Liver (tissue), 9 donors: Measurements from ENCODE around the gene P2RX7. TPM values are rescaled to one million over a fixed set of nuclear protein-coding genes. Genes with fewer than 3 reads are reported as not detected.

Source experiments
- DNase-seq: peaks from one replicate; pipeline ENCODE4 v3.0.0-alpha.2; 2017; ENCODE audit warnings: low spot score
- H3K27ac ChIP-seq, 2 donors: one replicate each; pipeline ENCODE4 v1.7.0; 2013; ENCODE audit warnings: inconsistent platforms in 2 of 2, low read length in 2 of 2, control low read depth in 1 of 2, low read depth in 1 of 2, mild to moderate bottlenecking in 1 of 2
- H3K27me3 ChIP-seq, 4 donors: one replicate each; pipeline versions ENCODE4 v1.6.1 to v1.7.0; 2013; ENCODE audit warnings: low read length in 3 of 4, inconsistent platforms in 1 of 4, mild to moderate bottlenecking in 1 of 4, moderate library complexity in 1 of 4; ENCODE audit not compliant: control insufficient read depth in 4 of 4, insufficient read depth in 4 of 4
- H3K36me3 ChIP-seq, 4 donors: one replicate each; pipeline versions ENCODE4 v1.6.1 to v1.7.0; 2013; ENCODE audit warnings: low read length in 3 of 4, mild to moderate bottlenecking in 3 of 4, low read depth in 1 of 4, moderate library complexity in 1 of 4; ENCODE audit not compliant: control insufficient read depth in 4 of 4, insufficient read depth in 3 of 4
- H3K4me1 ChIP-seq, 4 donors: one replicate each; pipeline versions ENCODE4 v1.6.1 to v1.7.0; 2013; ENCODE audit warnings: low read length in 3 of 4, mild to moderate bottlenecking in 3 of 4, moderate library complexity in 1 of 4; ENCODE audit not compliant: control insufficient read depth in 4 of 4, insufficient read depth in 4 of 4
- H3K4me3 ChIP-seq, 3 donors: one replicate each; pipeline versions ENCODE4 v1.6.1 to v1.7.0; 2013; ENCODE audit warnings: low read length in 3 of 3, control low read depth in 1 of 3, low read depth in 1 of 3, mild to moderate bottlenecking in 1 of 3
- H3K9ac ChIP-seq, 2 donors: one replicate each; pipeline ENCODE4 v1.7.0; 2013; ENCODE audit warnings: low read length in 2 of 2, mild to moderate bottlenecking in 2 of 2, moderate library complexity in 2 of 2, control low read depth in 1 of 2, low read depth in 1 of 2
- H3K9me3 ChIP-seq, 4 donors: one replicate each; pipeline versions ENCODE4 v1.6.1 to v1.7.0; 2013; ENCODE audit warnings: low read length in 3 of 4; ENCODE audit not compliant: control insufficient read depth in 4 of 4
- CTCF ChIP-seq: fragments of 150-350 bp; IDR thresholded peaks from 2 replicates; pipeline ENCODE4 v1.5.1; 2017; ENCODE audit warnings: improper control_type of control experiment, low read depth, low read length; ENCODE audit not compliant: missing input control
- EGR1 ChIP-seq, 2 donors: IDR thresholded peaks; 2 replicates each; pipeline ENCODE4 v1.6.1; 2016 to 2018; ENCODE audit warnings: antibody characterized with exemption in 2 of 2, low read depth in 2 of 2
- FOXA2 ChIP-seq: IDR thresholded peaks from 2 replicates; pipeline ENCODE4 v1.6.1; 2016; ENCODE audit warnings: antibody characterized with exemption
- HNF4A ChIP-seq, 2 donors: conservative IDR thresholded peaks; 2 replicates each; pipeline ENCODE4 v1.6.1; 2016; ENCODE audit warnings: antibody characterized with exemption in 2 of 2, mild to moderate bottlenecking in 2 of 2
- HNF4G ChIP-seq: IDR thresholded peaks from 2 replicates; pipeline ENCODE4 v1.6.1; 2016; ENCODE audit warnings: antibody characterized with exemption
- JUND ChIP-seq, 2 donors: IDR thresholded peaks; 2 replicates each; pipeline ENCODE4 v1.6.1; 2016; ENCODE audit warnings: antibody characterized with exemption in 2 of 2
- NR2F2 ChIP-seq: IDR thresholded peaks from 2 replicates; pipeline ENCODE4 v1.6.1; 2016; ENCODE audit warnings: antibody characterized with exemption
- RXRA ChIP-seq, 2 donors: IDR thresholded peaks; 2 replicates each; pipeline ENCODE4 v1.6.1; 2017 to 2018; ENCODE audit warnings: antibody characterized with exemption in 2 of 2, mild to moderate bottlenecking in 1 of 2
- TAF1 ChIP-seq: conservative IDR thresholded peaks from 2 replicates; pipeline ENCODE4 v1.6.1; 2016; ENCODE audit warnings: antibody characterized with exemption, mild to moderate bottlenecking
- YY1 ChIP-seq: IDR thresholded peaks from 2 replicates; pipeline ENCODE4 v1.6.1; 2016; ENCODE audit warnings: antibody characterized with exemption, mild to moderate bottlenecking
- WGBS: extraction: QIAGEN DNeasy Blood & Tissue Kit; methylation state at CpG from one replicate; pipeline ENCODE4 v1.1.7; 2013; 5-methylcytosine and 5-hydroxymethylcytosine counted together
- polyA plus RNA-seq, 2 donors: library from polyadenylated mRNA; stranded (reverse) in 1 of 2; unstranded in 1 of 2; fragments of 200-250 nt in 1 of 2; fragments of >200 nt in 1 of 2; fragmentation: Nextera tagmentation in 1 of 2; extraction: Ambion mirVana in 1 of 2; gene quantifications; one replicate each; pipeline versions ENCODE4 v1.2.1 to v1.2.3, GENCODE V29; 2013 to 2015
- total RNA-seq, 2 donors: library from RNA; depleted of rRNA; stranded (reverse); fragments of >200 nt; gene quantifications; one replicate each; pipeline ENCODE4 v1.2.3, GENCODE V29; 2014
- TF ChIP-seq, protein P1 (sequence below): IDR thresholded peaks from 2 replicates; pipeline ENCODE4 v1.6.1; 2016; ENCODE audit warnings: antibody characterized with exemption
- TF ChIP-seq, protein P2 (sequence below): IDR thresholded peaks from 2 replicates; pipeline ENCODE4 v1.6.1; 2016; ENCODE audit warnings: antibody characterized with exemption
- TF ChIP-seq, protein P3 (sequence below): IDR thresholded peaks from 2 replicates; pipeline ENCODE4 v1.6.1; 2016; ENCODE audit warnings: antibody characterized with exemption, mild to moderate bottlenecking
- TF ChIP-seq, protein P4 (sequence below): IDR thresholded peaks from 2 replicates; pipeline ENCODE4 v1.6.1; 2016; ENCODE audit warnings: antibody characterized with exemption
- donor health status: healthy.
- donor health status: healthy.
- donor health status: healthy.
- donor health status: healthy.
- donor health status: healthy.

P2RX7 gene
- total and polyA plus RNA-seq, 4 donors: 1.2 to 3.2 (median 2.2) TPM

DNA sequence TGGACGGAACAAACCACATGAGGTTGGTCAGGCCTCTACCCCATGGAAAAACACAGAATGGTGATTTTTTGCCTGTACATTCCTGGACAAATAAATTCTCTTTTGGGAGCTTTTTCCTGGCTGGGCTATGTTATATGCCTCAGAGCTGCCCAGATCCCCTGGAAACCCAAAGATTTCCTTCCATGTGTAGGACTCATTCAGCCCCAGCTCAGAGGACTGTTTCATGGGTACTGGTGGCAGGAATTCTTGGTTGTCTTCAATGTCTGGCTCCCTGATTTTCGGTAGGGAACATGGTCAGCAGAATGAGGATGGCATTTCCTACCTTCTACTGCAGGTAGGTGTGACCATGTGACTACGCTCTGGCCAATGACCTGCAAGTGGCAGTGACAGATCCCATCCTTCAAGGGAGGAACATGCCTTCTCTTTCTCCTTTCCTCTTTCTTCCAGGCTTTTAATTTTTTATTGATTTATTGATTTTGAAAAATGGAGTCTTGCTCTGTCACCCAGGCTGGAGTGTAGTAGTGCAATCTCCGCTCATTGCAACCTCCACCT lies 15.4 kb upstream of the P2RX7 start:
- WGBS: 71% methylated on average over 4 of the region's 4 CpGs
- peak overlapping the region in 1 of 2 donors; percentile 62 for H3K9ac ChIP-seq

More for the DNA sequence above, 15.4 kb upstream of the P2RX7 start:
- no peak for TF ChIP-seq RXRA (IDR thresholded peaks at IDR 0.05)
- no peak for TF ChIP-seq JUND (IDR thresholded peaks at IDR 0.05)
- TF ChIP-seq, protein P1, sequence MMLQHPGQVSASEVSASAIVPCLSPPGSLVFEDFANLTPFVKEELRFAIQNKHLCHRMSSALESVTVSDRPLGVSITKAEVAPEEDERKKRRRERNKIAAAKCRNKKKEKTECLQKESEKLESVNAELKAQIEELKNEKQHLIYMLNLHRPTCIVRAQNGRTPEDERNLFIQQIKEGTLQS: no peak
- no peak for TF ChIP-seq YY1
- no peak for TF ChIP-seq HNF4A (conservative IDR thresholded peaks at IDR 0.05)
- TF ChIP-seq CTCF: no peak
- TF ChIP-seq, protein P2, sequence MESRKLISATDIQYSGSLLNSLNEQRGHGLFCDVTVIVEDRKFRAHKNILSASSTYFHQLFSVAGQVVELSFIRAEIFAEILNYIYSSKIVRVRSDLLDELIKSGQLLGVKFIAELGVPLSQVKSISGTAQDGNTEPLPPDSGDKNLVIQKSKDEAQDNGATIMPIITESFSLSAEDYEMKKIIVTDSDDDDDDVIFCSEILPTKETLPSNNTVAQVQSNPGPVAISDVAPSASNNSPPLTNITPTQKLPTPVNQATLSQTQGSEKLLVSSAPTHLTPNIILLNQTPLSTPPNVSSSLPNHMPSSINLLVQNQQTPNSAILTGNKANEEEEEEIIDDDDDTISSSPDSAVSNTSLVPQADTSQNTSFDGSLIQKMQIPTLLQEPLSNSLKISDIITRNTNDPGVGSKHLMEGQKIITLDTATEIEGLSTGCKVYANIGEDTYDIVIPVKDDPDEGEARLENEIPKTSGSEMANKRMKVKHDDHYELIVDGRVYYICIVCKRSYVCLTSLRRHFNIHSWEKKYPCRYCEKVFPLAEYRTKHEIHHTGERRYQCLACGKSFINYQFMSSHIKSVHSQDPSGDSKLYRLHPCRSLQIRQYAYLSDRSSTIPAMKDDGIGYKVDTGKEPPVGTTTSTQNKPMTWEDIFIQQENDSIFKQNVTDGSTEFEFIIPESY: no peak
- TF ChIP-seq TAF1: no peak
- TF ChIP-seq EGR1 (IDR thresholded peaks at IDR 0.05; ENCODE audit: low read depth in 2 of 2): no peak
- no peak for TF ChIP-seq NR2F2
- TF ChIP-seq HNF4G: no peak
- TF ChIP-seq, protein P3, sequence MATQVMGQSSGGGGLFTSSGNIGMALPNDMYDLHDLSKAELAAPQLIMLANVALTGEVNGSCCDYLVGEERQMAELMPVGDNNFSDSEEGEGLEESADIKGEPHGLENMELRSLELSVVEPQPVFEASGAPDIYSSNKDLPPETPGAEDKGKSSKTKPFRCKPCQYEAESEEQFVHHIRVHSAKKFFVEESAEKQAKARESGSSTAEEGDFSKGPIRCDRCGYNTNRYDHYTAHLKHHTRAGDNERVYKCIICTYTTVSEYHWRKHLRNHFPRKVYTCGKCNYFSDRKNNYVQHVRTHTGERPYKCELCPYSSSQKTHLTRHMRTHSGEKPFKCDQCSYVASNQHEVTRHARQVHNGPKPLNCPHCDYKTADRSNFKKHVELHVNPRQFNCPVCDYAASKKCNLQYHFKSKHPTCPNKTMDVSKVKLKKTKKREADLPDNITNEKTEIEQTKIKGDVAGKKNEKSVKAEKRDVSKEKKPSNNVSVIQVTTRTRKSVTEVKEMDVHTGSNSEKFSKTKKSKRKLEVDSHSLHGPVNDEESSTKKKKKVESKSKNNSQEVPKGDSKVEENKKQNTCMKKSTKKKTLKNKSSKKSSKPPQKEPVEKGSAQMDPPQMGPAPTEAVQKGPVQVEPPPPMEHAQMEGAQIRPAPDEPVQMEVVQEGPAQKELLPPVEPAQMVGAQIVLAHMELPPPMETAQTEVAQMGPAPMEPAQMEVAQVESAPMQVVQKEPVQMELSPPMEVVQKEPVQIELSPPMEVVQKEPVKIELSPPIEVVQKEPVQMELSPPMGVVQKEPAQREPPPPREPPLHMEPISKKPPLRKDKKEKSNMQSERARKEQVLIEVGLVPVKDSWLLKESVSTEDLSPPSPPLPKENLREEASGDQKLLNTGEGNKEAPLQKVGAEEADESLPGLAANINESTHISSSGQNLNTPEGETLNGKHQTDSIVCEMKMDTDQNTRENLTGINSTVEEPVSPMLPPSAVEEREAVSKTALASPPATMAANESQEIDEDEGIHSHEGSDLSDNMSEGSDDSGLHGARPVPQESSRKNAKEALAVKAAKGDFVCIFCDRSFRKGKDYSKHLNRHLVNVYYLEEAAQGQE: no peak
- TF ChIP-seq, protein P4, sequence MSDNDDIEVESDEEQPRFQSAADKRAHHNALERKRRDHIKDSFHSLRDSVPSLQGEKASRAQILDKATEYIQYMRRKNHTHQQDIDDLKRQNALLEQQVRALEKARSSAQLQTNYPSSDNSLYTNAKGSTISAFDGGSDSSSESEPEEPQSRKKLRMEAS: no peak
- TF ChIP-seq FOXA2: no peak
- Histone ChIP-seq H3K27ac (peak overlapping the region; percentile 88 to 90), H3K9me3 (no peaks in the 10 kb centered on the region), H3K27me3 (no peaks in the 10 kb centered on the region), H3K4me1 (peaks cover 2 to 23% (median 15%) of the 10 kb centered on the region in 4 donors), H3K4me3 (no peak overlapping the region), H3K36me3 (no peaks in the 10 kb centered on the region)
- DNase-seq: no peak
